ENCODE results near the gene ADAM19. TPM values are rescaled to one million over a fixed set of nuclear protein-coding genes. Genes with fewer than 3 reads are reported as not detected.
A peak's percentile ranks its signal among the peaks of the same experiment; 100 is the strongest.

Gene ADAM19
- total RNA-seq, 4 donors from 2014 or later = 2.4 to 25.6 (median 15.3) TPM

- Histone ChIP-seq H3K4me3 (no peak overlapping the region), H3K36me3 (no peaks in the 10 kb centered on the region), H3K27ac (no peak overlapping the region), H3K4me1 (no peaks in the 10 kb centered on the region), H3K9me3 (no peaks in the 10 kb centered on the region), H3K27me3 (no peaks in the 10 kb centered on the region)
- TF ChIP-seq POLR2A (IDR thresholded peaks at IDR 0.05) = no peak
- no peak for TF ChIP-seq CTCF (IDR thresholded peaks at IDR 0.05)
- DNase-seq = no peak
- intact Hi-C loops (cut with DNase I; ENCODE audit: low total_unique reads) = no loop called here
These were observed 53.9 kb downstream of the ADAM19 start for GRCh38 chr5:157521704-157522029.

- no peak for TF ChIP-seq CTCF (IDR thresholded peaks at IDR 0.05)
- no peak for TF ChIP-seq POLR2A (IDR thresholded peaks at IDR 0.05)
- Histone ChIP-seq H3K36me3 (no peaks in the 10 kb centered on the region), H3K27me3 (no peaks in the 10 kb centered on the region), H3K4me1 (peaks cover 0 to 3% of the 10 kb centered on the region in 2 donors), H3K9me3 (no peaks in the 10 kb centered on the region), H3K4me3 (no peak overlapping the region), H3K27ac (no peak overlapping the region)
- intact Hi-C loops (cut with DNase I; ENCODE audit: low total_unique reads) = no loop called here
- DNase-seq = peak; percentile 37 to 53
These were observed 54.5 kb downstream of the ADAM19 start for GRCh38 chr5:157520911-157521703.

GRCh38 chr5:157519579-157520253 lies 55.9 kb downstream of the ADAM19 start:
- Histone ChIP-seq H3K4me1 (peaks cover 0 to 11% of the 10 kb centered on the region in 2 donors), H3K36me3 (no peaks in the 10 kb centered on the region), H3K27ac (no peak overlapping the region), H3K9me3 (no peaks in the 10 kb centered on the region), H3K4me3 (no peak overlapping the region), H3K27me3 (no peaks in the 10 kb centered on the region)
- no peak for DNase-seq
- intact Hi-C loops (cut with DNase I; ENCODE audit: low total_unique reads) = loop anchor here (10.0 kb wide), 1 partner anchor 55 kb away; the partner anchor contains the start of gene ADAM19
- TF ChIP-seq POLR2A (IDR thresholded peaks at IDR 0.05) (no peak), CTCF (IDR thresholded peaks at IDR 0.05) (no peak)

GRCh38 chr5:157518963-157519362 lies 56.6 kb downstream of the ADAM19 start:
- no peaks in the 10 kb centered on the region for H3K36me3 ChIP-seq
- TF ChIP-seq POLR2A (IDR thresholded peaks at IDR 0.05) (no peak), CTCF (IDR thresholded peaks at IDR 0.05) (no peak)
- no peaks in the 10 kb centered on the region for H3K9me3 ChIP-seq
- intact Hi-C loops (cut with DNase I; ENCODE audit: low total_unique reads) = loop anchor here (10.0 kb wide), 1 partner anchor 56 kb away; the partner anchor contains the start of gene ADAM19
- H3K27me3 ChIP-seq = no peaks in the 10 kb centered on the region
- no peak overlapping the region for H3K4me3 ChIP-seq
- peaks cover 0 to 11% of the 10 kb centered on the region in 2 donors for H3K4me1 ChIP-seq
- peak overlapping the region in 1 of 2 donors; percentile 48 for H3K27ac ChIP-seq
- no peak for DNase-seq

All from uterus (tissue), 4 donors.